ENCODE data around the gene RNF8.

DNA sequence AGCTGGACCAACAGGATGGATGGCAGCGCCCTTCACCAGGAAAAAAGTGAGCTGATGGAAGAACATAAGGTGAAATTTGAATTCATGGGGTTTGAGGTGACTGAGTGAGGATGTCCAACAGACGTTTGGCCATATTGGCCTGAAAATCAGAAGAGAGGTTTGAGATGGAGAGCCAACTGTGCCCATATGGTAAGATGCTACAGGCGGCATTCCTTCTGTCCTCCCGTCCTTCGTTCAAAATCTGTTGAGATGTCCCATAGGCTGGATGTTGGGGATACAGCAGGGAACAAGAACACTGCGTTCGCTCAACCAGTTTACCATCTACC is 78.8 kb downstream of the RNF8 start:
- TF ChIP-seq, protein P1, sequence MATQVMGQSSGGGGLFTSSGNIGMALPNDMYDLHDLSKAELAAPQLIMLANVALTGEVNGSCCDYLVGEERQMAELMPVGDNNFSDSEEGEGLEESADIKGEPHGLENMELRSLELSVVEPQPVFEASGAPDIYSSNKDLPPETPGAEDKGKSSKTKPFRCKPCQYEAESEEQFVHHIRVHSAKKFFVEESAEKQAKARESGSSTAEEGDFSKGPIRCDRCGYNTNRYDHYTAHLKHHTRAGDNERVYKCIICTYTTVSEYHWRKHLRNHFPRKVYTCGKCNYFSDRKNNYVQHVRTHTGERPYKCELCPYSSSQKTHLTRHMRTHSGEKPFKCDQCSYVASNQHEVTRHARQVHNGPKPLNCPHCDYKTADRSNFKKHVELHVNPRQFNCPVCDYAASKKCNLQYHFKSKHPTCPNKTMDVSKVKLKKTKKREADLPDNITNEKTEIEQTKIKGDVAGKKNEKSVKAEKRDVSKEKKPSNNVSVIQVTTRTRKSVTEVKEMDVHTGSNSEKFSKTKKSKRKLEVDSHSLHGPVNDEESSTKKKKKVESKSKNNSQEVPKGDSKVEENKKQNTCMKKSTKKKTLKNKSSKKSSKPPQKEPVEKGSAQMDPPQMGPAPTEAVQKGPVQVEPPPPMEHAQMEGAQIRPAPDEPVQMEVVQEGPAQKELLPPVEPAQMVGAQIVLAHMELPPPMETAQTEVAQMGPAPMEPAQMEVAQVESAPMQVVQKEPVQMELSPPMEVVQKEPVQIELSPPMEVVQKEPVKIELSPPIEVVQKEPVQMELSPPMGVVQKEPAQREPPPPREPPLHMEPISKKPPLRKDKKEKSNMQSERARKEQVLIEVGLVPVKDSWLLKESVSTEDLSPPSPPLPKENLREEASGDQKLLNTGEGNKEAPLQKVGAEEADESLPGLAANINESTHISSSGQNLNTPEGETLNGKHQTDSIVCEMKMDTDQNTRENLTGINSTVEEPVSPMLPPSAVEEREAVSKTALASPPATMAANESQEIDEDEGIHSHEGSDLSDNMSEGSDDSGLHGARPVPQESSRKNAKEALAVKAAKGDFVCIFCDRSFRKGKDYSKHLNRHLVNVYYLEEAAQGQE (IDR thresholded peaks at IDR 0.05; ENCODE audit: insufficient replicate concordance, low read depth), result no peak
- no peak for TF ChIP-seq CTCF (IDR thresholded peaks at IDR 0.05; ENCODE audit: insufficient read depth, low read length)
- no peak for TF ChIP-seq POLR2AphosphoS5 (IDR thresholded peaks at IDR 0.05; ENCODE audit: low read depth)
- TF ChIP-seq GABPA (IDR thresholded peaks at IDR 0.05; ENCODE audit: low read depth), result no peak
